DMS153 (cell line): ENCODE data around the gene EED.
"Not testable (repeated sequence)": the region's sequence is repeated elsewhere in the genome, so short reads cannot be mapped to it uniquely, and the experiment has no call there.

Source experiments
- DNase-seq: peaks from one replicate; lab custom pipeline; 2025; lab: John Stamatoyannopoulos, UW

Gene EED

DNA sequence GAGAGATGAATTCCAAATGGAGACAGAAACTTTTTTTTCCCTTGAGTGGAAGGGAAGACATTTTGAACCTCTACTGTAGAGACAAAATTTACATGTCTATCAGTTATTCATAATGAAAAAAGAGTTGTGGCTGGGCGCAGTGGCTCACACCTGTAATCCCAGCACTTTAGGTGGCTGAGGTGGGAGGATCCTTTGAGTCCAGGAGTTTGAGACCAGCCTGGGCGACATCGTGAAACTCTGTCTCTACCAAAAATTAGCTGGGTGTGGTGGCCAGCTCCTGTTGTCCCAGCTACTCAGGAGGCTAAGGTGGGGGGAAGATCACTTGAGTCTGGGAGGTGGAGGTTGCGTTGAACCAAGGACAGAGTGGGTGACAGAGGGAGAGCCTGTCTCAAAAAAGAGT, 4.1 kb downstream of the EED start:
- DNase-seq = no peak

- DNase-seq = no peak
These were observed 5.0 kb downstream of the EED start for GRCh38 chr11:86249307-86250098.

DNA sequence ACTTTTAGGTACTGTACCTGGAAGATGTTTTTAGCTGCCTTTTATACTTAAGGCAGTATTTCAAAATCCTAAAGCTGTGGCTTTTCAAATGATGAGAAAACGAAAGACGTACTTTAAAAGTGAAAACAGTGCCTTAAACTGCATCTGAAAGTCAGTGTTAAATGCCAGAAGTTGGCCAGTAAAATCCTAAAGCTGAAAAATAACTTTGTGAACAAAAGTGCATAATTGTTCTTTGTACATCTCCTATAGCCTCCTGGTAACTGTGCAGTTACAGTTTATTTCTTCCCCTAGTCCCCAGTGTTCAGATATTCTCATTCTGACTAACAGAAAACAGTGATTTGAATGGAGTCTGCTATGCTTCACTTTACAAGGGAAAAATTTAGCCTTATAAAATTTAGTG, 6.8 kb downstream of the EED start:
- DNase-seq = no peak

- no peak for DNase-seq
These were observed 11.3 kb downstream of the EED start for GRCh38 chr11:86255896-86256295.

DNA sequence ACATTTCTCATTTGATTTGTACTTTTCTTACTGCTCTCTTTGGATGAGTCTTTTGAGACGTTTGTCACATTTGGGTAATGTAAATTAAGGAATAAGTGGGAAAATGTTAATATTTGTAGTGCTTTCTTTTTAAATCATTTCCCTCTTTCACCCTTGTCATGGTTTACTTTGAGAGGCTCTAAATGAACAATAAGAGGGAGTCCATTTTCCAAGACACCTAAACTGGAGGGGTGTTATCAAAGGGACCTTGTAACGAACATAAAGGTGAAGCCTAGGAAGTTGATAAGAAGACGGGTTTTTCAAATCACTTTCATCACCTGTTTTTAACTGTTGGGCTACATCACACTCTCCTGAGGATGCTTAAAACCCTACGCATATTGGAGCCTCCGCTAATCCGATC, 12.1 kb downstream of the EED start:
- DNase-seq = no peak

DNA sequence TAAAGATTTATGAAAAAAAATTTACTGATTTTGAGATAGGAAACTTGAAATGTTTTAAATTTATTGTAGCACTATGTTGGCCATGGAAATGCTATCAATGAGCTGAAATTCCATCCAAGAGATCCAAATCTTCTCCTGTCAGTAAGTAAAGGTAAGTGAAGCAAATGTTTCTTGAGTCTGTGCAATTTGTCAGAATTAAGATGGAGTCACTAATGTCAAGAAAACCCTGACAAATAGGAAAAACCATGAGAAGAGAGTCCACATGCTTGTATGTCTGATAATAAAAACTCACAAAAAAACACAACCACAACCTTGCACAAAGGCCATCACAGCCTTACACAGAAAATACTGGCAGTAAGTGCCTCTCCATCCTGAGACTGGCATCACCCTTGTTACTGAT, 12.9 kb downstream of the EED start:
- no peak for DNase-seq

DNA sequence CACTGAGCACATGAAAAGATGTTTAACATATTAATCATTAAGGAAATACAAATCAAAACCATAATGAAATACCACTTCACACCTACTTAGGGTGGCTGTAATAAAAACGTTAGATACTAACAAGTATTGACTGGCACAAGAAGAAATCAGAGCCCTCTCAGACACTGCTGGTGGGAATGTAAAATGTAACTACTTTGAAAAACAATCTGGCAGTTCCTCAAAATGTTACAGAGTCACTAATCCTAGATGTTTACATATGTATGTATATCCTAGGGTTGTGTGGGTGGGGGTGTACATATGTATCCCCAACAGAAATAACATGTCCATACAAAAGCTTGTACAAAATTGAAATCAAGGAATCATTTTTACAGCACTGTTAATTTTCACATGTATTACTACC, 15.2 kb downstream of the EED start:
- no peak for DNase-seq

GRCh38 chr11:86261328-86261727, 16.8 kb downstream of the EED start:
- no peak for DNase-seq

DNA sequence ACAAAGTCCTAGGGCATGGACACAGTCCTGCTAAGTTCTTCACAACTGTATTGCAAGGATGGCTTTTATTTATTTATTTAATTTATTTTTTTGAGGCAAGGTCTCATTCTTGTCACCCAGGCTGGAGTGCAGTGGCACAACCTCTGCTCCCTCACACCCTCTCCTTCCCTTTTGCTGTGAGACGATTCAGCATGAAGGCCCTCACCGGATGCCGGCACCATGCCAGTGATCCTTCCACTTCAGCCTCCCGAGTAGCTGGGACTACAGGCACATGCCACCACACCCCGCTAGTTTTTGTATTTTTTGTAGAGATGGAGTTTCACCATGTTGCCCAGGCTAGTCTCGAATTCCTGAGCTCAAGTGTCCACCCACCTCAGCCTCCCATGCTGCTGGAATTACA, 17.8 kb downstream of the EED start:
- no peak for DNase-seq

- DNase-seq = no peak
These were observed 20.1 kb downstream of the EED start for GRCh38 chr11:86264649-86265048.

GRCh38 chr11:86265194-86265593, 20.6 kb downstream of the EED start:
- no peak for DNase-seq

GRCh38 chr11:86269645-86270044, 25.1 kb downstream of the EED start:
- DNase-seq = no peak

DNA sequence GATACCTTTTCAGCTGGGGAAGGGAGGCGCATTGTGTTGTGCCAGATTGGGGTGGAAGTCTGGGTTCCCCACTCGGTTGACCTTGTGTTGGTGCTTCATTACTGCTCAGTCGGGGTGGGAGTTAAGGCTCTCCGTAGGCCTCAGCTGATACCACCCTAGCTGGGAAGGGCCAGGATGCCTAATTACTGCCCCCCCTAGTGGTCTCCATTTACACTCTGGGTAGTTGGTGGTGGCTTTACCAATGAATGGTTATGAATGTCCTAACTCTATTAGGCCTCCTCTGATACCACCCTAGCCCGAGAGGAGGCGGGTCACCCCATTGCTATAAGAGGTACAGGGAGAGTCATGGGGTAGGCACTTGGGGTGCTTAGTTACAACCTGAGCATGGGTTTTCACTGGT, 29.9 kb downstream of the EED start:
- no peak for DNase-seq

DNA sequence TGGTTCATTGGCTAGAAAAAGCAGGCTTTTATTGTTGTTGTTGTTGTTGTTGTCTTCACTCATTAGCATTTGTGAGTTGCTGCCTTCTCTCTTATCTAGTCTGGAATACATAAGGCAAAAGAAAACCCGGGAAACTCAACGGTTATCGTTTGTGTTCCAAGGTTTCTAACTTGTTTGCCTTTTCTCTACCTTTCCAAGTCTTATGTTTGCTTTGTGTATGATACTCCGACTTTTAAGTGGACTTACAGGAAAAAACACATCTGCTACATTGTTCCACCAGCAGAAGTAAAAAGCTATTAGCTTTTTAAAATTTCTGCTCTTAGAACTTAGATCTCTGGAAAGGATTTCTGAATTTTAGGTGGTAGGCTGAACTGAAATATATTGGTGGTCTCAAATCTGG, 30.4 kb downstream of the EED start:
- DNase-seq = no peak

- DNase-seq = no peak
These were observed 31.2 kb downstream of the EED start for GRCh38 chr11:86275493-86276370.

DNA sequence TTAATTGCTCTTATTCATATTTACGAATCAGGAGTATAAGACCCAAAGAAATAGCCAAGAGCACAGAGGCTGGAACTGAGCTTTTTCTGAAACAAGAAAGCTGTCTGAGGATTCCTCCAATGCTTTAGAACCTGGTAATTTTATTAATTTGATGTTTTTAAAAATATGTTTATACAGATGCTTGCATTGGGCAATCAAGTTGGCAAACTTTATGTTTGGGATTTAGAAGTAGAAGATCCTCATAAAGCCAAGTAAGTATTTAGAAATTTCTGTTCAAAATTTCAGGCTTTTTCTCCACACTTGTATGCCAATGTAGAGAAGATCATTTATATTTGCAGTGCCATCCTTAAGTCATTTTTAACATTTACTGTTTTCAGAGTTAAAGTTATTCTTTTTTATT, 33.2 kb downstream of the EED start:
- DNase-seq = no peak

GRCh38 chr11:86278226-86278625, 33.7 kb downstream of the EED start:
- no peak for DNase-seq

DNA sequence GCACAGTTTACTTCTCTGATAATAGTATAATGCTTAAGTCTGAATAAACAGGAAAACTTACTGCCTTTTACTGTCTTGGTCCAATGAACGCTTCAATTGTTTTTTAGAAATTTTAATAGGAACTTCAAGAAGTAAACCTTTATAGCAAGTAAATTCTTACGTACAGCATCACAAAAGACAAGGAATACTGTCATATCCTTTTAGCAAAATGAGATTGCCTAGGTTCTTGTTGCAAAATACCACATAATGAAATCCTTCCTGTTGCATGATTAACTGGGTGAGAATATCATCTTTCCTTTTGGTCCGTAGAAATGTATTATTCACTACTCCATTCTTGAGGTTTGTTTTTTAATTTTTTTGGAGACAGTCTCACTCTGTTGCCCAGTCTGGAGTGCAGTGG, 35.2 kb downstream of the EED start:
- no peak for DNase-seq

DNA sequence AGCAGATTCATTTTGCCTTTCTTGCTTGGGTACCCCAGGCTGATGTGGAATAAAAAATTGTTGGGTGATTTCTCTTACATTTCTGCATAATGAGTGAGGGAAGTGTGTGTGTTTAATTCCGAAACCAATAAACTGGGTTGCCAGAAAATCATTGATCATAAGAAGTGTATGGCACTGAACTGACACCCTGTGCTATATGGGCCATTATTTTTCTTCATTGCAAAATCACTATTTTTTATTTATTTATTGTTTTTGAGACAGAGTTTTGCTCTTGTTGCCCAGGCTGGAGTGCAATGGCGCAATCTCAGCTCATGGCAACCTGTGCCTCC, 42.9 kb downstream of the EED start:
- no peak for DNase-seq

GRCh38 chr11:86288776-86289507, 44.4 kb downstream of the EED start:
- no peak for DNase-seq

GRCh38 chr11:86289508-86290280, 45.1 kb downstream of the EED start:
- not testable (repeated sequence) for DNase-seq
